GM23338 (cell line): ENCODE results near the gene CABLES2. TPM values are rescaled to one million over a fixed set of nuclear protein-coding genes. Genes with fewer than 3 reads are reported as not detected.

Experiments used
- ATAC-seq: fragments of 200-7000 bp; cut with Tn5 transposase; 3 replicates; pipeline ENCODE4 v1.9.1; 2020
- DNase-seq: peaks from one replicate; pipeline ENCODE4 v3.0.0-alpha.2; 2015; ENCODE audit warnings: low spot score
- H2AFZ ChIP-seq: fragments of 200-600 bp; sonication (generic); 2 replicates; pipeline ENCODE4 v1.8.0; 2016; ENCODE audit warnings: antibody characterized with exemption, mild to moderate bottlenecking, moderate library complexity
- H3F3A ChIP-seq: fragments of 200-600 bp; sonication (generic); replicated peaks from 2 replicates; pipeline ENCODE4 v1.8.0; 2017; ENCODE audit warnings: antibody characterized with exemption, mixed run types, low read depth
- H3K27ac ChIP-seq: fragments of 200-600 bp; sonication (generic); 2 replicates; pipeline ENCODE4 v1.6.1; 2016; ENCODE audit warnings: low read depth
- H3K27me3 ChIP-seq: fragments of 200-600 bp; sonication (generic); 2 replicates; pipeline ENCODE4 v1.8.0; 2016; ENCODE audit warnings: mild to moderate bottlenecking, mixed run types, moderate library complexity; ENCODE audit not compliant: insufficient read depth
- H3K36me3 ChIP-seq: fragments of 200-600 bp; sonication (generic); 2 replicates; pipeline ENCODE4 v1.8.0; 2016; ENCODE audit warnings: mild to moderate bottlenecking; ENCODE audit not compliant: insufficient read depth
- H3K4me1 ChIP-seq: fragments of 200-600 bp; sonication (generic); 2 replicates; pipeline ENCODE4 v1.8.0; 2016; ENCODE audit warnings: mild to moderate bottlenecking, moderate library complexity; ENCODE audit not compliant: insufficient read depth
- H3K4me2 ChIP-seq: fragments of 200-600 bp; sonication (generic); 2 replicates; pipeline ENCODE4 v1.7.1; 2017; ENCODE audit warnings: mixed run types
- H3K4me3 ChIP-seq: fragments of 200-600 bp; sonication (generic); 2 replicates; pipeline ENCODE4 v1.6.1; 2016; ENCODE audit warnings: mixed run types
- H3K79me2 ChIP-seq: fragments of 200-600 bp; sonication (generic); replicated peaks from 2 replicates; pipeline ENCODE4 v1.8.0; 2017; ENCODE audit warnings: mild to moderate bottlenecking; ENCODE audit not compliant: insufficient read depth
- H3K9me2 ChIP-seq: fragments of 200-600 bp; sonication (generic); 2 replicates; pipeline ENCODE4 v1.8.0; 2017; ENCODE audit not compliant: insufficient read depth
- H4K20me1 ChIP-seq: fragments of 200-600 bp; sonication (generic); replicated peaks from 2 replicates; pipeline ENCODE4 v1.8.0; 2017; ENCODE audit warnings: mild to moderate bottlenecking; ENCODE audit not compliant: insufficient read depth
- H3K27ac Mint-ChIP-seq: 2 replicates; pipeline ENCODE4 v1.8.0; 2020; ENCODE audit warnings: inconsistent platforms, mild to moderate bottlenecking, moderate library complexity, mixed read lengths
- H3K27me3 Mint-ChIP-seq: 3 replicates; pipeline ENCODE4 v1.8.0; 2022; ENCODE audit warnings: low read depth, mild to moderate bottlenecking, moderate library complexity, mixed read lengths, inconsistent platforms; ENCODE audit not compliant: insufficient read depth, poor library complexity
- H3K36me3 Mint-ChIP-seq: 3 replicates; pipeline ENCODE4 v1.8.0; 2021; ENCODE audit warnings: low read depth, mild to moderate bottlenecking, inconsistent platforms, moderate library complexity, mixed read lengths
- H3K4me1 Mint-ChIP-seq: 3 replicates; pipeline ENCODE4 v1.8.0; 2020; ENCODE audit warnings: mild to moderate bottlenecking, inconsistent platforms, mixed read lengths
- H3K4me3 Mint-ChIP-seq: 3 replicates; pipeline ENCODE4 v1.8.0; 2021; ENCODE audit warnings: moderate library complexity, mild to moderate bottlenecking, inconsistent platforms, mixed read lengths
- H3K9me3 Mint-ChIP-seq: 3 replicates; pipeline ENCODE4 v1.8.0; 2020; ENCODE audit warnings: moderate library complexity, mild to moderate bottlenecking, inconsistent platforms, mixed read lengths
- CREB1 ChIP-seq: fragments of 250-450 bp; sonication (Bioruptor Pico); IDR thresholded peaks from 2 replicates; pipeline ENCODE4 v1.5.0; 2020; ENCODE audit warnings: low read depth, mild to moderate bottlenecking, moderate library complexity
- EZH2phosphoT487 ChIP-seq: fragments of 200-600 bp; sonication (generic); IDR thresholded peaks from one replicate; pipeline ENCODE4 v1.8.1; 2018; ENCODE audit warnings: antibody characterized with exemption; ENCODE audit not compliant: unreplicated experiment
- NANOG ChIP-seq: IDR thresholded peaks from 2 replicates; pipeline ENCODE4 v1.6.1; 2016; ENCODE audit warnings: antibody characterized with exemption, borderline replicate concordance
- POLR2AphosphoS5 ChIP-seq: IDR thresholded peaks from 2 replicates; pipeline ENCODE4 v1.6.1; 2016; ENCODE audit warnings: antibody characterized with exemption, low read depth
- polyA plus RNA-seq: library from polyadenylated mRNA; unstranded; fragments of >200 nt; fragmentation: Nextera tagmentation; extraction: Ambion mirVana; gene quantifications from 2 replicates; pipeline ENCODE4 v1.2.1, GENCODE V29; 2016
- total RNA-seq: library from RNA; depleted of rRNA; stranded (reverse); fragments of >200 nt; shearing (Covaris generic); gene quantifications from 2 replicates; pipeline ENCODE4 v1.2.3, GENCODE V29; 2014
- TF ChIP-seq, protein P1 (sequence below): IDR thresholded peaks from one replicate; pipeline ENCODE4 v1.6.1; 2018; ENCODE audit warnings: antibody characterized with exemption; ENCODE audit not compliant: unreplicated experiment
- TF ChIP-seq, protein P2 (sequence below): IDR thresholded peaks from 2 replicates; pipeline ENCODE4 v1.6.1; 2016; ENCODE audit warnings: antibody characterized with exemption
- TF ChIP-seq, protein P3 (sequence below): fragments of 250-450 bp; sonication (Bioruptor Pico); IDR thresholded peaks from 2 replicates; pipeline ENCODE4 v1.5.0; 2020; ENCODE audit warnings: mild to moderate bottlenecking, moderate library complexity

CABLES2 gene
- total and polyA plus RNA-seq, 2 experiments from 2014 or later, result 4.3 to 12.7 TPM

DNA sequence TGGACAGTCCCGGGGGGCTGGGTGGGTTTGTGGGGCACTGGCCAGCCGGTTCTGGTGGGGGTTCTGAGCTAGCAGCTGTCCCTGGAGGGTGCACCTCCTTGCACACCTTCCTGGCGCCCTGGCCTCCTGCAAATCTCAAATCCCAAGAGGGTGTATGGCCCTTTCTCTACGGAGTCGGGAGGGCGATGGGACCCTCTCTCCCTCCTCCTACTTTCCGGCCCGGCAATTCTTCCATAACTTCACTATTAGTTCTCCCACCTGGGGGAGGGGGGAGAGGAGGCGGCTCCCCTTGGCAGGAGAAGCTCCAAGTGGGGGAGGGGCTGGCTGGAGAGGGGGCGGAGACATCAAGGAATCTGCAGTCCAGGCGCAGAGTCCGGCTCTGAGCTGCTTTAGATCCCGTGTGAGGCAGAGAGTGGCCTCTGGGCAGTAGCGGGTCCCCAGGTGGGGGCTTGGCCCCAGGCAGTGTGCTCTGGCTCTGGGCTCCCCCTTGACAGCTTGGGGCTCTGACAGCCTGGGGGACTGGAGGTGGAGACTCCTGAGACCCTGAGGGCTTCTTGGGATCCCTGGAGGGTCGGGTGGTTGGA, 38.6 kb downstream of the CABLES2 start:
- Histone ChIP-seq H3K9me2 (no peaks in the 10 kb centered on the region), H3K4me1 (peaks cover 44% of the 10 kb centered on the region), H3K27ac (peak overlapping the region; percentile 88; the same call in 1 of the 2 replicates), H3K36me3 (no peaks in the 10 kb centered on the region), H3K27me3 (no peaks in the 10 kb centered on the region), H4K20me1 (peaks cover 6% of the 10 kb centered on the region), H3K4me3 (peak overlapping the region; percentile 64), H3F3A (peaks cover 18% of the 10 kb centered on the region), H2AFZ (0 out of 2 replicates have a peak overlapping the region, but pooled peaks have one; percentile 18), H3K4me2 (peak overlapping the region; percentile 93), H3K79me2 (peaks cover 31% of the 10 kb centered on the region)
- ATAC-seq, result peak; percentile 13
- Mint-ChIP-seq H3K4me3 (peak overlapping the region; percentile 70), H3K36me3 (no peaks in the 10 kb centered on the region; the same call in 2 of the 3 replicates), H3K27ac (peak overlapping the region; percentile 80; the same call in 1 of the 2 replicates), H3K4me1 (peaks cover 35% of the 10 kb centered on the region), H3K27me3 (peaks cover 20% of the 10 kb centered on the region), H3K9me3 (no peaks in the 10 kb centered on the region; the same call in 2 of the 3 replicates)
- peak; percentile 88 for DNase-seq
- no peak for TF ChIP-seq NANOG
- TF ChIP-seq CREB1 (CRISPR knock-in tag), result no peak
- TF ChIP-seq, protein P1, sequence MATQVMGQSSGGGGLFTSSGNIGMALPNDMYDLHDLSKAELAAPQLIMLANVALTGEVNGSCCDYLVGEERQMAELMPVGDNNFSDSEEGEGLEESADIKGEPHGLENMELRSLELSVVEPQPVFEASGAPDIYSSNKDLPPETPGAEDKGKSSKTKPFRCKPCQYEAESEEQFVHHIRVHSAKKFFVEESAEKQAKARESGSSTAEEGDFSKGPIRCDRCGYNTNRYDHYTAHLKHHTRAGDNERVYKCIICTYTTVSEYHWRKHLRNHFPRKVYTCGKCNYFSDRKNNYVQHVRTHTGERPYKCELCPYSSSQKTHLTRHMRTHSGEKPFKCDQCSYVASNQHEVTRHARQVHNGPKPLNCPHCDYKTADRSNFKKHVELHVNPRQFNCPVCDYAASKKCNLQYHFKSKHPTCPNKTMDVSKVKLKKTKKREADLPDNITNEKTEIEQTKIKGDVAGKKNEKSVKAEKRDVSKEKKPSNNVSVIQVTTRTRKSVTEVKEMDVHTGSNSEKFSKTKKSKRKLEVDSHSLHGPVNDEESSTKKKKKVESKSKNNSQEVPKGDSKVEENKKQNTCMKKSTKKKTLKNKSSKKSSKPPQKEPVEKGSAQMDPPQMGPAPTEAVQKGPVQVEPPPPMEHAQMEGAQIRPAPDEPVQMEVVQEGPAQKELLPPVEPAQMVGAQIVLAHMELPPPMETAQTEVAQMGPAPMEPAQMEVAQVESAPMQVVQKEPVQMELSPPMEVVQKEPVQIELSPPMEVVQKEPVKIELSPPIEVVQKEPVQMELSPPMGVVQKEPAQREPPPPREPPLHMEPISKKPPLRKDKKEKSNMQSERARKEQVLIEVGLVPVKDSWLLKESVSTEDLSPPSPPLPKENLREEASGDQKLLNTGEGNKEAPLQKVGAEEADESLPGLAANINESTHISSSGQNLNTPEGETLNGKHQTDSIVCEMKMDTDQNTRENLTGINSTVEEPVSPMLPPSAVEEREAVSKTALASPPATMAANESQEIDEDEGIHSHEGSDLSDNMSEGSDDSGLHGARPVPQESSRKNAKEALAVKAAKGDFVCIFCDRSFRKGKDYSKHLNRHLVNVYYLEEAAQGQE, result no peak
- TF ChIP-seq, protein P2, sequence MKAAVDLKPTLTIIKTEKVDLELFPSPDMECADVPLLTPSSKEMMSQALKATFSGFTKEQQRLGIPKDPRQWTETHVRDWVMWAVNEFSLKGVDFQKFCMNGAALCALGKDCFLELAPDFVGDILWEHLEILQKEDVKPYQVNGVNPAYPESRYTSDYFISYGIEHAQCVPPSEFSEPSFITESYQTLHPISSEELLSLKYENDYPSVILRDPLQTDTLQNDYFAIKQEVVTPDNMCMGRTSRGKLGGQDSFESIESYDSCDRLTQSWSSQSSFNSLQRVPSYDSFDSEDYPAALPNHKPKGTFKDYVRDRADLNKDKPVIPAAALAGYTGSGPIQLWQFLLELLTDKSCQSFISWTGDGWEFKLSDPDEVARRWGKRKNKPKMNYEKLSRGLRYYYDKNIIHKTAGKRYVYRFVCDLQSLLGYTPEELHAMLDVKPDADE, result no peak
- no peak for TF ChIP-seq EZH2phosphoT487
- TF ChIP-seq POLR2AphosphoS5, result peak; percentile 56; the same call in 1 of the 2 replicates
- TF ChIP-seq, protein P3, sequence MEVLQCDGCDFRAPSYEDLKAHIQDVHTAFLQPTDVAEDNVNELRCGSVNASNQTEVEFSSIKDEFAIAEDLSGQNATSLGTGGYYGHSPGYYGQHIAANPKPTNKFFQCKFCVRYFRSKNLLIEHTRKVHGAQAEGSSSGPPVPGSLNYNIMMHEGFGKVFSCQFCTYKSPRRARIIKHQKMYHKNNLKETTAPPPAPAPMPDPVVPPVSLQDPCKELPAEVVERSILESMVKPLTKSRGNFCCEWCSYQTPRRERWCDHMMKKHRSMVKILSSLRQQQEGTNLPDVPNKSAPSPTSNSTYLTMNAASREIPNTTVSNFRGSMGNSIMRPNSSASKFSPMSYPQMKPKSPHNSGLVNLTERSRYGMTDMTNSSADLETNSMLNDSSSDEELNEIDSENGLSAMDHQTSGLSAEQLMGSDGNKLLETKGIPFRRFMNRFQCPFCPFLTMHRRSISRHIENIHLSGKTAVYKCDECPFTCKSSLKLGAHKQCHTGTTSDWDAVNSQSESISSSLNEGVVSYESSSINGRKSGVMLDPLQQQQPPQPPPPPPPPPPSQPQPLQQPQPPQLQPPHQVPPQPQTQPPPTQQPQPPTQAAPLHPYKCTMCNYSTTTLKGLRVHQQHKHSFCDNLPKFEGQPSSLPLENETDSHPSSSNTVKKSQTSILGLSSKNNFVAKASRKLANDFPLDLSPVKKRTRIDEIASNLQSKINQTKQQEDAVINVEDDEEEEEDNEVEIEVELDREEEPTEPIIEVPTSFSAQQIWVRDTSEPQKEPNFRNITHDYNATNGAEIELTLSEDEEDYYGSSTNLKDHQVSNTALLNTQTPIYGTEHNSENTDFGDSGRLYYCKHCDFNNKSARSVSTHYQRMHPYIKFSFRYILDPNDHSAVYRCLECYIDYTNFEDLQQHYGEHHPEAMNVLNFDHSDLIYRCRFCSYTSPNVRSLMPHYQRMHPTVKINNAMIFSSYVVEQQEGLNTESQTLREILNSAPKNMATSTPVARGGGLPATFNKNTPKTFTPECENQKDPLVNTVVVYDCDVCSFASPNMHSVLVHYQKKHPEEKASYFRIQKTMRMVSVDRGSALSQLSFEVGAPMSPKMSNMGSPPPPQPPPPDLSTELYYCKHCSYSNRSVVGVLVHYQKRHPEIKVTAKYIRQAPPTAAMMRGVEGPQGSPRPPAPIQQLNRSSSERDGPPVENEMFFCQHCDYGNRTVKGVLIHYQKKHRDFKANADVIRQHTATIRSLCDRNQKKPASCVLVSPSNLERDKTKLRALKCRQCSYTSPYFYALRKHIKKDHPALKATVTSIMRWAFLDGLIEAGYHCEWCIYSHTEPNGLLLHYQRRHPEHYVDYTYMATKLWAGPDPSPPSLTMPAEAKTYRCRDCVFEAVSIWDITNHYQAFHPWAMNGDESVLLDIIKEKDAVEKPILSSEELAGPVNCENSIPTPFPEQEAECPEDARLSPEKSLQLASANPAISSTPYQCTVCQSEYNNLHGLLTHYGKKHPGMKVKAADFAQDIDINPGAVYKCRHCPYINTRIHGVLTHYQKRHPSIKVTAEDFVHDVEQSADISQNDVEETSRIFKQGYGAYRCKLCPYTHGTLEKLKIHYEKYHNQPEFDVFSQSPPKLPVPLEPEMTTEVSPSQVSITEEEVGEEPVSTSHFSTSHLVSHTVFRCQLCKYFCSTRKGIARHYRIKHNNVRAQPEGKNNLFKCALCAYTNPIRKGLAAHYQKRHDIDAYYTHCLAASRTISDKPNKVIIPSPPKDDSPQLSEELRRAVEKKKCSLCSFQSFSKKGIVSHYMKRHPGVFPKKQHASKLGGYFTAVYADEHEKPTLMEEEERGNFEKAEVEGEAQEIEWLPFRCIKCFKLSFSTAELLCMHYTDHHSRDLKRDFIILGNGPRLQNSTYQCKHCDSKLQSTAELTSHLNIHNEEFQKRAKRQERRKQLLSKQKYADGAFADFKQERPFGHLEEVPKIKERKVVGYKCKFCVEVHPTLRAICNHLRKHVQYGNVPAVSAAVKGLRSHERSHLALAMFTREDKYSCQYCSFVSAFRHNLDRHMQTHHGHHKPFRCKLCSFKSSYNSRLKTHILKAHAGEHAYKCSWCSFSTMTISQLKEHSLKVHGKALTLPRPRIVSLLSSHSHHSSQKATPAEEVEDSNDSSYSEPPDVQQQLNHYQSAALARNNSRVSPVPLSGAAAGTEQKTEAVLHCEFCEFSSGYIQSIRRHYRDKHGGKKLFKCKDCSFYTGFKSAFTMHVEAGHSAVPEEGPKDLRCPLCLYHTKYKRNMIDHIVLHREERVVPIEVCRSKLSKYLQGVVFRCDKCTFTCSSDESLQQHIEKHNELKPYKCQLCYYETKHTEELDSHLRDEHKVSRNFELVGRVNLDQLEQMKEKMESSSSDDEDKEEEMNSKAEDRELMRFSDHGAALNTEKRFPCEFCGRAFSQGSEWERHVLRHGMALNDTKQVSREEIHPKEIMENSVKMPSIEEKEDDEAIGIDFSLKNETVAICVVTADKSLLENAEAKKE (CRISPR knock-in tag), result no peak
